Activated CD8-positive, alpha-beta memory T cell treated with anti-CD3 and anti-CD28 coated beads for 1 hour (primary cell): ENCODE data around the gene SCEL.

Source experiments
- DNase-seq, 2 donors: peaks; one replicate each; pipeline ENCODE4 v3.0.0-alpha.2; 2020; ENCODE audit warnings: low read depth in 1 of 2; ENCODE audit errors: extremely low read depth in 1 of 2

The SCEL gene

DNA sequence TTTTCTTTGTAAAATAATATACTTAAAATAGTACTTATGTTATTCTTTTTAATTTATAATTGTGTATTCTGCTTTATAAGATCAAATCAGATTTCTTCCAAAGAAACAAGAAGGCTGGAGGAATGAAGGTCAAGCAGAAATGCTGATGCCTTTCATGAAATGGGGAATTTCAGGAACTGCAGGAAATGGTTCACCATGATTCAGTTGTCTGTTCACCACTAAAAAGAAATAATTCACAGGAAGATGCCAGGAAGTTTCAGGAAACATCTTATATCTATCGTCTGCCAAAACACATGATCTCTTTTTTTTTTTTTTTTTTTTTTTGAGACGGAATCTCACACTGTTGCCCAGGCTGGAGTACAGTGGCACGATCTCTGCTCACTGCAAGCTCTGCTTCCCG, 15.7 kb upstream of the SCEL start:
- DNase-seq: no peak

DNA sequence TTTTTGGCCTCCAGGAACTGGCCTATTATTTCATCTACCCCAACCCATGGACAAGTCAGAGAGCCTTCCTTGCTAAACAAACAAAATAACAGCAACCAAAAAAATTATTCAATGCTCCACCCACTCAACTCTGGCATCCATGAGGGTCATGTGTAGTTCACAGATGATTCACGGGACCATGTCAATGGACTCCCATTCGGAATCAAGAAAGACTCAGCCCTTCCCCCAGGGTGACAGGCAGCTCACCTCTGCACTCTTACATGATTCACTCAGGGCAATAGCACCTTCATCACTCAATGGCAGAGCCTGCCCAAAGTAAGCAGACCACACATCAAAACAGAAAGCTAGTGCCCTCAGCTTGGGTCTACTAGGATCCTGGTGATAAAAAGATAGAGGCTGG, 14.3 kb upstream of the SCEL start:
- DNase-seq: no peak

DNA sequence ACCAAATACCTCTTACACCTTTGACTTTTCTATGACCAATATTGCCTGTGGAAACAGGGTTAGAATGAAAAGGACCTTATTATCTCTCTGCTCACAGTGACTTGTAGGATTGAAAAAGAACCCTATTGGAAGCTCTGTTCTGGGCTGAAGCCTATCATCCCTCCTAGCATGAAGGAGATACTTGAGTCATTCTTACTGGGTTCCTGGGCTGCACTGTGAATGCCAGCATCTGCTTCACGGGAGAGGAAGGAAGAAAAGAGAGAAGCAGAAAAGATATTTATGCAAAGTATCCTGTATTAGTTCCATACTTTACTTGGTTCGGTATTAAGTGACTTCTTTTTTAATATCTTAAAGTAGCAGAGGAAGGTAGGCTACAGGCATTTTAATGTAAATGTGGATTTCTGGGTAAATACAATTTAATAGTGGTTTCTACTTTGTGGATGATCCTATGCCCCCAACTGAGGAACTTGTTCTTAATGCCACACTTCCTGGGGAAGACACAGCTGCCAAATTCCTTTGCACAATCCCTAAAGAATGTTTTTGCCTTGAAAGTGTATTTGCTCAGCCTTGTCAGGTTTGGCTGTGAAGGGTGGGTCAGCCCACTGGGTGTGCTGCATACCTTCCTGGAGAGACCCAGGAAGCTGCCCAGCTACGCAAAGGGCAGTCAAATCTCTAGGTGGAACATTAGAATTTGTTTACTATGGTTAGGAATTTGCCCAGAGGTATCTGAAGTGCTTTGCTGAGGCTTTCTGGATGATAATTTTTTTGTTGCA, 13.7 kb upstream of the SCEL start:
- DNase-seq: no peak

DNA sequence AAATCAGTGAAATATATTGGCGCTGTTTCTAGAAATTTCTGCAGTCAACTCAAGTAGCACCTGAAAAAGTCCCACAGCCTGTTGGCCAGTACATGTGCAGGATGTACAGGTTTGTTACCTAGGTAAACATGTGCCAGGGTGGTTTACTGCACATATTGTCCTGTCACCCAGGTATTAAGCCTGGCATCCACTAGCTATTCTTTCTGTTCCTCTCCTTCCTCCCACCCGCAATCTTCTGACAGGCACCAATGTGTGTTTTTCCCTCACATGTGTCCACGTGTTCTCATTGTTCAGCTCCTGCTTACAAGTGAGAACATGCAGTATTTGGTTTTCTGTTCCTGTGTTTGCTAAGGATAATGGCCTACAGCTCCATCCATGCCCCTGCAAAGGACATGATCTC, 13.1 kb upstream of the SCEL start:
- DNase-seq: no peak

DNA sequence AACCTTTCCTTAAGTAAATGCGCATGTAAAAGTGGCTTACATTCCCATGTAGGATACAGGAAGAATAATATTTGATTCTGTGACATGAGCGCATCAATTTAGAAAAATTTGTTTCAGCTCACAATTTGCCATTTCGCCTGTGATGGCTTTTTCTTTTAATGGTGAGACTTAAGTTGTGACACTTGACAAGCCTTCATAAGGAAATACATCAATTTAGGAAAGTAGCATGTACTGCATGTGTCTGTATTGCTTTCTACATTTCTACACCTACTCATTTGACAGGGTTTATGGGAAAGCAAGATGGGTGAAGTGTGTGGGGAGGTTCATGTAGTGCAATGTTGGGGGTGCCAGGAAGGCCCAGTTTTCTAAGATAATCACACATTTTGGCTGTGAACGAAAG, 12.1 kb upstream of the SCEL start:
- DNase-seq: no peak

DNA sequence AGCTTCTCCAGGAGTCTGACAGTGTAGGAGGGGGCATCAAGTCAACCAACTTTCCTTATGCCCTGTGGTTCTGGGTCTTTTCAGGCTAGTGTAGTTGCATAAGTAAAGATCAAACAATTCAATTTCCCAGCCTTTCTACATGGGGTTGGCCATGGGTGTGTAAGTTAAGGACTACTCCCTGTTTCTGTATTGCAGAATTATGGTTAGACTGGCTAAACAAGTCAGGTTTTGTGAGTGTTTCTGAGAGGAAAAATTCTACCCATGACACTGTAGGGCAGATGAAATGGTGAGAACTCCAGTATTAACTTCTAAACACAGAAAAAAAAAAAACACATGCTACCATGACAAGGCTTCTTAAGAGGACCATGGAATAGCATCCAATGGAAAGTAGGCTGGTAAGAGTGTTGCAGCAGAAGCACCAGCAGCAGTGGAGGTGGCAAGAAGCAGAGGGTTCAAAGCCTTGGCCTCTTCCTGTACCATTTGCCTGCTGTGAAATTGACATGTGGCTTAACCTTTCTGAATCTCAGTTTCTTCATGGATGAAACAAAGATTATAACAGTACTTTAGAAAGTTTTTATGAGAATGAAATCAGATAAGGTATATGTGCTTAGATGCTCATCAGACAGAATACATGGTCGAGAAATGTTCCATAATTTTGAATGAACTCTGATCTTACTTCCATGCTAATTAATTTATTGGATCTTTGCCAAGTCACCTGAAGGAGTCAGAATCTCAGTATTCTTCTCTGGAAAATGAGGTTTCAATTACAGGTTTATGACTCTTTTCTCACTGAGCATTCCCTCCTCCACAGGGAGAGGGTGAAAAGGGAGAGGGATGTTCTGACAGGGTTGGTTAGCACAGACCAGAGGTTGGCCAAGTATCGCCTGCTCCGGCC, 11.4 kb upstream of the SCEL start:
- DNase-seq: no peak

DNA sequence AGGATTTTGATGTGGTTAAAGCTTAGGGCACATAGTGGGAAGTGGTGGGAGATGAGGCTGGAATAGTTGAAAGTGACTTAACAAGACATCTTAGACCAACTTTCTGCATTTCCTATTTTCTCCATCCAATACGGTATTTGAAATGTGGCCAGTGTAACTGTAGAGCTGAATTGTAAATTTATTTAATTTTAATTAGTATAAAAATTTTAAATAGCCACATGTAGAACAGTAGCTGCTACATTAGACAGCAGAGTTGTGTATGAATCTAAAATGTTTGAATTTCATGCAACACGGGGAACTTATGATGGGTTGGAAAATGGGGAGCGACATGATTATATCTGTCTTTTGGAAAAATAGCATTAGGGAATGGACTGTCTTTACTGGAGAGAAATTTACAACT, 7.1 kb upstream of the SCEL start:
- DNase-seq: no peak

DNA sequence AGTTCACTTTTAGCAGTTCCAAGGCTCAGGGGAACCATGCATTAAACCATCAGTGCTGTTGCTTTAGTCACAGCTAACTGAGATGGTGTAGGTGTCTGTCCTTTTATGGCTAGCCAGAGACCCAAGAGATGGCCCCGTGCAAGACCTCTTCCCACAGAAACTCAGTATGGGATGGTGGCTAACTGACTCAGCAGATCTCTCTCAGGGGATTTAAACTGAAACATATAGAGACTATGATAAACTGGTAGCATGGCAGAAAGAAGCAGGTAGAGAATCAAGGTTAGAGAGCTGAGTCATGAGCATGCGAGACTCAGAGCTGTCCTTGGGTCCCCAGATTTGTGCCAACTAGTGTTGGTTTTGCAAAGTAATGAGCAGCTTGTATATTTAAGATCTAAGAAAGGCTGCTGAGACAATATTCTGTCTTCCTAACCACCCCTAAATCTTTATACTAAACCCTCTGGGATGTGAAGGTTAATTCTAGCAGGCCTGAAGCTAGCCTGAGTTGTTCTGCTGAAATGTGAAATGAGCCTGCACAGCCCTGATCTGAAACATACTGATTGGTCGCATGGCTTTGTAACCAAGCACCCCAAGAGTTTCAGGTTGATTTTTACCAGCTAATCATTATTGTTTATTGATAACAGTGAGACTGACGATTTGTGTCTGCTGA, 6.5 kb upstream of the SCEL start:
- DNase-seq: no peak

DNA sequence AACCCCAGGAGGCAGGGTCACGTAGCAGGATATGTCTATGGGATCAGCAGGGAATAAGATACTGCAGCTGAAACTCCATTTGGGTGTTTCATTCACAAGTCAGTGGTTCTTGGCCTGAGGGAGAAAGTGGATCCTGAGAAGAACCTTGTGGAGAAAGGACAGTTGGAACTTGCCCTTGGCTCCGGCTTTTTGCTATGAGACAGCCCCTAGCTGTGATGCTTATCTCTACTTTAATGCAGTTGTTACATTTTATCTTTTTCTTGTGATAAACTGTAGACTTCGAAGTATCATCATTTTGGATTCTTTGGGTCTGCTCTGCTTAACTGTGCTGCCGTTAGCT, 6.0 kb upstream of the SCEL start:
- no peak for DNase-seq

DNA sequence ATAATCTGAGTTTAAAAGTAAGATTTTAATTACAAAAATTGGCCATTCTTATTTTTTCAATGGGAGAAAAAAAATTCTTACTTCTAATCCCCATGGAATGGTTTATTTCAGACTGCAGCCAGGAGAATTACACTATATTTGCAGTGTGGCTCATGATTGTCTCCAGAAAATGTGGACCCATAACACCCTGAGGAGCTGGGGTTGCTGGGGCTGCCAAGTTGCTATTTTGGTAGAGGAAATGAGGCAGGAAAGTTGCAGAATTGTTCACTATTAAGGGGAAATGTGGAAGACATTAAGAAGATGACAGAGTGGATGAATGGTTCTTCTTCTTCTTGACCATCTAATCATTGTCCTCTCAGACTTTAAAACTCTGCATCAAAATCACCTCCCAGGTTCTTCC, 4.6 kb upstream of the SCEL start:
- no peak for DNase-seq

DNA sequence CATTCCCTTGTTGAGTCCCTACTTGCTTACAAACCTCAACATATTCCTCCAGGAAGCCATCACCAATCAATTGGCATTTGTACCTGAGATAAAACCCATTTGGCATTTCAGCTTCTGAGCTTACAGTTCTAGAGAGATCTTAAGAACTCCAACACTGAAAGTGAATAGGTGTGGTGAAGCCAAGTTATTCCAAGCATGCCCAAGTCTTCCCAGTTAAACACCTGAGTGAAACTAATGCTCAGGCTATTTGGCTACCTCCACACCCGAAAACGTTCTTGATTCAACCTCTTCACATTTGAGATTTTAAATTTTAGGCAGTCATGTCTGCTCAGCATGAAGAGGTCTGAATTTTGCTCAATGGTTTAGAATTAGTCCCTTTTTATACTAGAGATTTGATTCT, 2.5 kb upstream of the SCEL start:
- DNase-seq: no peak

DNA sequence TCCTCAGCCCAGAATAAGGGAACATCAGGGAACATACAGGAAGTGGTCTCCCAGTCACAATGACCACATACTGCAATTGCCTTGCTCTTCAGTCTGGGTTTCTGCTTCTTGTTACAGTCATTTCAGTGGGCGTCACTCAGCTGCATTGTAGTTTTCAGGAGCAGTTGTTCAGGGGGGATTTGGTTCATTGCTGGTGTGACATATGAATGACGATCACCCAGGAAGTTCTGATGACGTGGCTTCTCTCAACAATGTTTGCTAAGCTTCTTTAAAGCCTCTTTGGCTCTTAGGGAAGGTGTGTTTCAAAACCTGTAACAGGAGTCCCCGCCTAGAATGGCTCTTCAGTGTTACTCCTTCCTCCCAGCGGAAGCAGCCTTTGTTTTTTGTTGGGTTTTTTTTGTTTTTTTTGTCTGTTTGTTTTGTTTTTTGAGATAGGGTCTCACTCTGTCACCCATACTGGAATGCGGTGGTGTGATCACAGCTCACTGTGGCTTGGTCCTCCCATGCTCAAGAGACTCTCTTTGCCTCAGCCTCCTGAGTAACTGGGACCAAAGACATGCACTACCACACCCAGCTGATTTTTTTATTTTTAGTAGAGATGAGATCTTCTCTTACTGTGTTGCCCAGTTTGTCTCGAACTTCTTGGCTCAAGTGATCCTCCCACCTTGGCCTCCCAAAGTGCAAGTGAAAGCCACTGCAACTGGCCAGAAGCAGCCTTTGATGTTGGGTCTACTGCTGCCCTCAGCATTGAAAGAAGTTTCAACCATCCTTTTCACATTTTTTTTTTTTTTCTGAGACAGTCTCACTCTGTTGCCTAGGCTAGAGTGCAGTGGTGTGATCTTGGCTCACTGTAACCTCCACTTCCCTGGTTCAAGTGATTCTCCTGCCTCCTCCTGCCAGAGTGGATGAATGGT, 1.4 kb upstream of the SCEL start:
- DNase-seq: no peak

DNA sequence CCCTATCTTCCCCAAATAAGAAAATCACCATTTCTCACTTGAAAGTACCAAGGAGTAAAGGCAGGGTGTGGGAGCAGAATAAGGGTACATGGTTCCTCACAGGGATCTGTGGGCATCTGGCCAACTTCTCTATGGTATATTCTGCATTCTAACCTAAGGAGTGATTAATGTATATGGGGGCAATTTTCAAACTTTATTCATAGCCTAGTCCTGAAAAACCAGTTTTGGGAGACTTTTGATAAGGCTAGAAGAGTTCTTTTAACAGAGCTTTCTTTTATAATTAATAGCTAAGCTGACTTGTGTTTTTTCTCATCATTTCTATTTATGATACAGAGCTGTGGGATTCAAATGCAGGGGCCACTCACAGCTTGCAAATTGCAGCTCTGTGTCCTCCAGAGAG, 852 bp downstream of the SCEL start:
- no peak for DNase-seq

DNA sequence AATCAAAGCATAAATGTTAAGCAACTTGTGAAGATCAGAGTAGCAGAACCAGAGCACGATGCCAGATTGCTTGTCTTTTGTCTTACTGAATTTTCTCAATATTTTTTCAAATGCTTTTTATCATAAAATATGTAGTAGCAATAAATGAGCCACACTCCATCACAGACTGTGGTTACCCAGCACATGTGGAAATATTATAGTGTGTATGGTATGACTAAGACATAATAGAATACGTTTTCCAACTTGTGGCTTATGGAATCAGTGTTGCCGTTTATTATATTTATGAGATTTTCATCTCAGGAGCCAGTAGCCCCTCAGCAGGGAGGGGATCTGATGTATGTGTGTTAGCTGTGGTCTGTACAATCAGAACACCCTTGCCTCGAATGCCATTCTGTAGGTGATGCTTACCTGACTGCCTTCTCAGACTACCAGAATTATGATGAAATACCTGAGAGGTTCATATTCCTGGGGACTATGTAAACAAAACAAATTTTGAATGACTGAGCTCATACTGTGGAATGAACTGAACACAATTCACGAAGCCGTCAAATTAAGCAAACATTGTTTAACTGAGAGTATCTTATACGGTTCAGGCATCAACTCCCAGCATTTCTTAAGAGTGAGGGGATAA, 1.9 kb downstream of the SCEL start:
- no peak for DNase-seq

DNA sequence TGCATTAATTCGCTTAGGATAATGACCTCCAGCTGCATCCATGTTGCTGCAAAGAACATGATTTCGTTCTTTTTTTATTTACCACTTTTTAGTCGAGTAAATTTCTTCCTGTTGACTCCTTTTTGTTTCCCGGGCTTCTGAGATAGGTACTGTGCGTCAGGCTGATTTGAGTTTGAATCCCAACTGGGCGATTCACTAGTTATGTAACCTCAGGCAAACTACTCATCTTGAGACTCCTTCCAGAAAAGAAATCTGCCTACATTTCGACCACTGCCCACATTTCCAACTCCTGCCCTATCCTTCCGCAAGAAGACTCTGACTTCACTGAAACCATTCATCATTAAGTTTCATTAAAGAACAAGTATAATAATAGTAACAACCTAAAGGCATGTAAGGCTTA, 8.2 kb downstream of the SCEL start:
- no peak for DNase-seq

DNA sequence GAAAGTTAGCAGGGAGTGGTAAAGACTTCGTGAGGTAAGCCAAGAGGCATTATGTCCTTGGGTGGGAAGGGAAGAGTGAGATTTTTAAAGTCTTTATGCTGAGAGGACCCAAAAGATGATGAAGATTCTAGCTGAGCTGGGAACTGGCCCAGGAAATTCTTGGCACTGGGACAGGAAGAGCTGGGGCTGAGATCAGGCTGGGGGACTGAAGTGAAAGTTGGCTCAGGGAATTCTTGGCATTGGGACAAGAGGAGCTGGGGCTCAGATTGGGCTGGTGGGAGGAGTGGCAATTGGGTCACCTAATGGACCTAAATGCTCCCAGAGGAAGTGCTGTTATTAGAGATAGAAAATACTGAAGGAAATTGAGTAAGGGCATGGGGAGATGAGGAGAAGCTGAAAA, 8.8 kb downstream of the SCEL start:
- DNase-seq: no peak

DNA sequence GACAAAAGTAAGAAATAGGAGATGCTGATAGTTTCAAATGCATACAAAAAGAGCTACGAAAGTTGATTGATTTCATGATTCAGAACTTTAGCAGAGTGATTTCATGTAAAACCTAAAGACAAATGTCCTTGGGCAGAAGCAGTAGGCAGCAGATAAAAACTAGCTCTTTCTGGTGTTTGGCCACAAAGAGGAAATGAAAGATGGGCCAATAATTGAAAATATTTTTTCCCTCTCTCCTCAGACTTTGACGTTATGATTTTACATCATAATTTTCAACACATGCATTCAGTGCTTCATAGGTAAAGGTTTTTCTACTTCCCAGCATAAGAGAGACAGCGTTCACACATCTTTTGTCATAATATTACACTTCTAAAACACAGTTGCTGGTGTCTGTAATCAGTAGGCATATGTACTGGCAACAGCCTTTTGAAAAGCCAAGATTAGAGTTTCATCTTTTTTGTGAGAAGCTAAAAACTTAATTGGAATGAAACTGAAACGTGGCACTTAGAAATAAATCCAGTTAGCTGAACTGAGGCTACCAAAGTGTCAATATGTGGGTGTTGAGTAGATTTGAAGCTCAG, 9.3 kb downstream of the SCEL start:
- no peak for DNase-seq

DNA sequence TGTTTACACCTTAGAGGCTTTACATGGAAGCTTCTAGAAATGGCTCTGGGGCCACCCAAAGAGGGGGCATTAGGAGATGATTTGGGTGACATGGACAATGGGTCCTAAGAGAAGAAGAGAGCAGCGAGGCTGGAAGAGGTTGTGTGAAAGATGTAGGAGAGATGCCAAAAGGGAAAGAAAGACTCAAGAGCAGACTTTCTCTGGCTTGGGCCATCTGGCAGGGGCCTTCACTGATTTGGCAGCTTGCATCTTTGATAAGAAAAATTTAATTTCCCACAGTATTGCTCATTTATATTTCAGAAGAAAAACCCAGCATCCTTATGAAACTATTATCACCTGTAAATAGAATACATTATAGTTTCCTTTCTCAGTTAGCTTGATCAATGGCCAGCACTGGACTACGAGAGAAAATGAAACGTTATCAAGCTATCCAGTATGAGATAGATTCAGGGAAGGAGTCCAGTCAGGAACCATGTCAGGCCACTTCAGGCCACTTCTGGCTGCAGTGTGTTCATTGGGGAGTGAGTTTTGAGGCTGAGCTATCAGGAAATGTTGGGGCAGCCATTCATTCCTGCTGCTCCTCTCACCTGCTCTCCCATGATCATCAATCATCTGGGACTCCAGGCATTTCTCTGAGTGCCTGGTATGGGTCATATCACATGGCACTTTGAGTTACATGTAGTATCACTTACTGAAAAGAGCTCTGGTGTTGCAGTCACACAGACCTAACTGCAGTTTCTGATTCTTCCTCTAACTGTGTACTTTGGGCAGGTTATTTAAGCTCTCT, 10.3 kb downstream of the SCEL start:
- no peak for DNase-seq

DNA sequence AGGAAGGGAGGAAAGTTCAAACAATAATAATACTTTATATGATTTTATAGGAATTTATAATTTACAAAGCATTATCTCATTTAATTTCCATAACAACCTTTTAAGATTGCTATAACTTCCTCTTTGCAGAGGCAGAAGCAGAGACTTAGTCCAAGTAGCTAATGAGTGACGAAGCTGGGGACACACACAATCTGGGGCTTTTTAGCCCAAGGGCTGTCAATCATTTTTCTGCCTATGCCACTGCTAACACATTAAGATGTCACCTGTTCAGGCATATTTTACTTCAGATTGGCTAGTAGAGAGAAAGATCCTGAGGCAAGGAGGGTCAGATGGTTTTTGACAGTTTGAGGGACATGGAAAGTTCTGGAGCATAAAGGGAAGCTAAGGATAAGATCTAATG, 12.6 kb downstream of the SCEL start:
- no peak for DNase-seq
